GM18873 (cell line): ENCODE data around the gene UFSP2.
"Not testable (repeated sequence)": the region's sequence is repeated elsewhere in the genome, so short reads cannot be mapped to it uniquely, and the experiment has no call there.

Source experiments
- ATAC-seq: cut with Tn5 transposase; IDR thresholded peaks from one replicate; pipeline ENCODE4 v1.9.1; 2021; ENCODE audit warnings: mild to moderate bottlenecking, moderate library complexity, moderate number of reproducible peaks; ENCODE audit not compliant: unreplicated experiment, low FRiP score

Gene UFSP2

GRCh38 chr4:185387957-185388356 is 37.8 kb downstream of the UFSP2 start:
- ATAC-seq: no peak

GRCh38 chr4:185384930-185385331 is 40.8 kb downstream of the UFSP2 start:
- ATAC-seq: no peak

GRCh38 chr4:185384061-185384460 is 41.7 kb downstream of the UFSP2 start:
- no peak for ATAC-seq

DNA sequence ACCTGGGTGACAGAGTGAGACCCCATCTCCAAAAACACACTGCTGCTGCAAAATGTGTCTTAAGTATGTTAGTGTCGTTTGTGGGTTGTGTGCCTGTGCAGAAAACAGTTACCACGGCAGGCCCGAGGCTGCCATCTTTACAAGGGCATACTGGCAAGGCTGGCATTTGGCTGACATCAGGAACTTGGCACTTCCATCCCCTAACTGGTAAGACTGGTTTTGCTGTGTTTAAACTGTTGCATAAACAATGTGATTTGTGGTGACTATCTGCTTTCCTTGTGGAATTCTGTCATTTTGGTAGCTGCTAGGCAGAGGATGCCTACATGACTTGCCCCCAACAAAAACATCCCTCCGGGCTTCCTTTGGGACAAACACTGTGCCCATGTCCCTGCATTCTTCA is 42.3 kb downstream of the UFSP2 start:
- no peak for ATAC-seq

DNA sequence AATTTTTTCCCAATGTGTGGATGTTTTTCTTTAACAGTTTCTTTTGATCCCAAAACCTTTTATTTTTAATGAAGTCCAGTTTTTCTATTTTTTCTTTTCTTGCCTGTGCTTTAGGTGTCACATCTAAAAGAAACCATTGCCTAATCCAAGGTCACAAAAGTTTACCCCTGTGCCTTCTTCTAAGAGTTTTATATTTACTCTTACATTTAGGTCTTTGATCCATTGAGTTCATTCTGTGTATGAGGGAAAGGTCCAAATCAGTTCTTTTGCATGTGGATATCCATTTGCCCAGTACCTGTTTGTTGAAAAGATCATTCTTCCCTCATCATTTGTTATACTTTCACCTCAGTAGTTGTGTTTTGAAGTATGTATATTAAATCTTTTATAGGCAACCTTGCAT is 43.0 kb downstream of the UFSP2 start:
- no peak for ATAC-seq

- no peak for ATAC-seq
Observed at GRCh38 chr4:185381288-185382196, 44.2 kb downstream of the UFSP2 start.

GRCh38 chr4:185380320-185380719 is 45.4 kb downstream of the UFSP2 start:
- no peak for ATAC-seq

DNA sequence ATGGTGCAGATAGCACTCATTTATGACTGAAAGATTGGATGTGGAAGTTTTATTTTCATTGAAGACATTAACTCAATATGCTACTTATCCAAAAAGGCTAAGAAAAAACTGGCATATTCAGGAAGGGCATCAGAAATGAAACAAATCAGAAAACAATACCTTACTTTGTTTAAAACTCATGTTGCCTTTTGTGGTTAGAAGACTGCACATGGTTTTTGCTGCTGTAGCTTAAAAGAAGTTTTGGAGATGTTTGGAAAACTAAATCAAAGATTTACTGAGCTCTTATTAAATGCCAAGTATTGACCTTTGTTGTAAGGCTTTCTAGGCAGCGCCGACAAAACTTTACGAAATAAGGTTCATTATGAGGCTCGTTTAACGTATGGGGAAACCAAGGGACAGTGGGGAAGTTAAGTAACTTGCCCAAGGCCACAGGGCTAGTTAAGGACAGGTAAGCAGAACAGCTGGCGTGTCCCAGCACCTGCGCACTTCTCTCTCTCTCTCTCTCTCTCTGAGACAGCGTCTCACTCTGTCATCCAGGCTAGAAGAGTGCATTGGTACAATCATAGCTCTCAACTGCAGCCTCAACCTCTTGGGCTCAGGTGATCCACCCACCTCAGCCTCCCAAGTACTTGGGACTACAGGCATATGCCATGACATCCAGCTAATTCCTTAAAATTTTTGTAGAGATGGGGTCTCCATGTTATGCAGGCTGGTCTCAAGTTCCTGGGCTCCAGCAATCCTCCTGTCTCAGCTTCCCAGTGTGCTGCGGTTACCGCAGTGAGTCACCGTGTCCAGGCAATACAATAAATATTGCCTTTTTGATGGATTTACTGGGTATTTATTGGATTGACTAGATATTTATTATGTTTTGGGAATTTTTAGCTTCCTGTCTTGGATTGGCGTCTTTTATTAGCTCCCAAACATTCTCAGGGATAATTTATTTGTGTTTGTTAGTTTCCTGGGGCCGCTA is 46.2 kb downstream of the UFSP2 start:
- no peak for ATAC-seq

DNA sequence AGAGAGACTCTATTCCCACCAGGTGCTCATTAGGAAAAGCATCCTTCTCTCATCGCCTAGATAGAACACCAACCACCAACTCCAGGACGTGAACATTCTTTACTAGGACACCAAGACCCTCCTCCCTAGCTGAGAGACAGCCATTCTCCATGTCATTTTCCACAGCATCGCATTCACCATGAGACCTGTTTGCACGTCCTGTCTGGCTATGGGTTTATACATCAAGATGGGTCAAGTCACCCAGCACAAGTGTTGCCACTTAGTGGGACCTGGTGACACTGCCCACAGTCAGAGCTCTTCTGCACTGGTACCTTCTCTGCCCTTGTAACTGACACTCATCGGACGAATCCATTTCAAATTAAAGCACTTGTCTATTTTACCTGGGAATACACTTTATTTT is 47.5 kb downstream of the UFSP2 start:
- no peak for ATAC-seq

GRCh38 chr4:185374573-185374972 is 51.2 kb downstream of the UFSP2 start:
- ATAC-seq: no peak

GRCh38 chr4:185374027-185374426 is 51.7 kb downstream of the UFSP2 start:
- no peak for ATAC-seq

DNA sequence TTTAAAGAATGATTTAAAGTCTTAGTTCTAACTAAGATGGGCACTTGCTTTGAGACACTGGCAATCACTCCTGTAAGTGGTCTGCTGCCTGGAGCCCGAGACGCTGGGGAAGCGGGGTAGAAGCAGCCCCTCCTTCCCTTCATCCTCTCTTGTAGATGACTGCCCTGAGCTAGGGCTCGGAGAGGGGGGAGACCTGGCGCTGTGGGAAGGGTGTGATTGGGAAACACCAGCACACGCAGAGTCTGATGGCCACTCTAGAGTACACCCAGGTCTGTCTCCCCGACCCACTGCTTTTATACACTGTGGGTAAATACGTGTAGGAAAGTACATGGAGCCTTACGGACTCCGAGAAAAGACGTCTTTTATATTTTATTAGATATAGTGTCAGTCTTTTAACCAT is 54.1 kb downstream of the UFSP2 start:
- no peak for ATAC-seq

DNA sequence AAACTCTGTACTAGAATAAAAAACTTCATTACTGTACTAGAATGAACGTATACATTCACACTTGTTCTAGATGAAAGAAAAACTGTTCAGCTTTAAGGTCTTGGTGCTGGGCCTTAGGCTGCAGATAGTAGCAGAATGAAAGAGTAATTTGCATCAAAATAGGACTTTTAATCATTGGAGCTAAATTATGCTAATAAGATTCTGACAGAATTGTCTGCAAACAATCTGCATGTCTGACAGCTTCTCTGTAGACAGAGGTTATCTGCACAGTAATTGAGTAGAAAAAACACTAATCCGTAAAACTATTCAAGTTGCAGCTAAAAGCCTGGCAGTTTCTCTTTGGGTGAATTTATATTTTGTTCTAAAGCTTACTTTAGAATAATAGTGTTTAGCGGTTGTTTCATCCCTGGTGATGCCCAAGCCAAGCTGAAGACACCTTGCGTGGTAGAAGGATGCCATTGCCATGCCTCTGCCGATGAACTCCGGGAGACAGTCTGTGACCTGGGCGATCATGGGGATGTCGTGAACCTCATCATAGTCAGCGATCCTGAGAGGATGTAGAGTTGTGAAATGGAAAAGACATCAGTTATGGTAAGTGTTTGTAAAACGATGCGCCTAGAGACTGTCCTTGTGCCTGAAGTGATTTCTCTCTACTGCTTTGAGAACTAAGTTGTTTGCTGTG is 55.4 kb downstream of the UFSP2 start:
- no peak for ATAC-seq

DNA sequence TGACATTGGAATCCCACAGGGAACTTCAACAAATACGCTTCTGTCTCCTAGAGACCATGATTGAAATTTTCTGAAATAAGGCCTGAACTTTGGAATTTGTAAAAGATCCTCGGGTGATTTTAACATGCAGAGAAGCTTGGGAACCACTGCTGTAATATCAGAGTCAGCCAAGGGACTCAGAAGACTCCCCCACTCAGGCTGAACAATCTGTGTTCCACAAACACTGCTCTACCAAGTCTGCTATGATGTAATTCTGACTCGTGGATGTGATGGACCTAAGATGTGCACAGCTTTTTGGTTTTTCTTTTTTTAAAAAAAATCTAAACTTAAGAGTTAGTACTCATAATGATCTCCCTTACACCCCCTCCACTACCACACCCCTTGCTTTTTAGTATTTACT is 56.0 kb downstream of the UFSP2 start:
- ATAC-seq: no peak

GRCh38 chr4:185364886-185365285 is 60.9 kb downstream of the UFSP2 start:
- no peak for ATAC-seq

GRCh38 chr4:185363251-185363650 is 62.5 kb downstream of the UFSP2 start:
- ATAC-seq: no peak

DNA sequence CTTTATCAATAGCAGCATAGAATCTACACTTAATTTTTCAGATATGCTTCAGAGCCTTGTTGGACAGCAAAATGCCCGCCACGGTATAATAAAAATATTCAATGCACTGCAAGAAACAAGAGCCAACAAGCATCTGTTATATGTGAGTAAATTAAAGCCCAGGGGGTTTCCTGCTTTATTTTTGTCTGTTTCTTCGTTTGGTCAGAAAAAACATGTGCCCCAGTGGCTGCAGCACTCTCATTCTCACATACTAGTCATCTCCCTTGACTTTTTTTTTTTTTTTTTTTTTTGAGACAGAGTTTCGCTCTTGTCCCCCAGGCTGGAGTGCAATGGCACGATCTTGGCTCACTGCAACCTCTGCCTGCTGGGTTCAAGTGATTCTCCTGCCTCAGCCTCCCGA is 63.2 kb downstream of the UFSP2 start:
- not testable (repeated sequence) for ATAC-seq

- ATAC-seq: no peak
Observed at GRCh38 chr4:185361872-185362271, 63.9 kb downstream of the UFSP2 start.

GRCh38 chr4:185359767-185360446 is 65.9 kb downstream of the UFSP2 start:
- ATAC-seq: no peak

DNA sequence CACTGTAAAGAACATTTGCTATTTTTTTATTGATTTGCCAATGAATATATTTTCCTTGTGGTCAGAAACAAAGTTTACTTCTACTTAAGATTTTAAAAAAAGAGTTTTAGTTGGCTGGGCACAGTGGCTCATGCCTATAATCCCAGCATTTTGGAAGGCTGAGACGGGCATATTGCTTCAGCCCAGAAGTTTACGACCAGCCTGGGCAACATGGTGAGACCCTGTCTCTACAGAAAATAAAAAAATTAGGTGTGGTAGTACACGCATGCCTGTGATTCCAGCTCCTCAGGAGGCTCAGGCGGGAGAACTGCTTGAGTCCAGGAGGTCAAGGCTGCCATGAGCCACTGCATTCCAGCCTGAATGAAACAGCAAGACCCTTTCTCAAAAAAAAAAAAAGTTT is 66.8 kb downstream of the UFSP2 start:
- ATAC-seq: no peak
